Stimulated activated CD4-positive, alpha-beta T cell treated with anti-CD3 and anti-CD28 coated beads, TNF-alpha, amount 100 ng/mL, for 4 hours (primary cell): ENCODE measurements around the gene HES5.
"Not testable (repeated sequence)": the region's sequence is repeated elsewhere in the genome, so short reads cannot be mapped to it uniquely, and the experiment has no call there.

ENCODE experiments used
- DNase-seq, 3 experiments: peaks; one replicate each; pipeline ENCODE4 v3.0.0-alpha.2; 2020; ENCODE audit warnings: low read depth in 3 of 3

HES5 gene

GRCh38 chr1:2529784-2530512, at the start of gene HES5:
HES5 (minus strand) TSS chr1:2530263; CDS start chr1:2530164, 99 bp downstream.
- no peak for DNase-seq

DNA sequence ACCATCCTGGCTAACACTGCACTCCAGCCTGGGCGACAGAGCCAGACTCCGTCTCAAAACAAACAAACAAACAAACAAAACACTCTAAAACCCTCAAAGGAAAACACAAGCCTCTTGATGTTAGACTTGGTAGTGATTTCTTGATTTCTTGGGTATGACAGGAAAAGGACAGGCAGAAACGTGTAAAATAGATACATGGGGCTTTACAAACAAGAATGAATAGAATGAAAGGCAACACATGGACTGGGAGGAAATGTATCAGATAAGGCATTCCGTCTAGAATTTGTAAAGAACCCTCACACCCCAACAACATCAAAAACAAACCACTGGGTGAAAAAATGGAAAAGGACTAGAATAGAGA, 48.7 kb upstream of the HES5 start:
- DNase-seq, result no peak

- DNase-seq, result not testable (repeated sequence)
These were observed 47.6 kb upstream of the HES5 start for GRCh38 chr1:2577565-2578075.

- no peak for DNase-seq
These were observed 46.0 kb upstream of the HES5 start for GRCh38 chr1:2575801-2576663.

DNA sequence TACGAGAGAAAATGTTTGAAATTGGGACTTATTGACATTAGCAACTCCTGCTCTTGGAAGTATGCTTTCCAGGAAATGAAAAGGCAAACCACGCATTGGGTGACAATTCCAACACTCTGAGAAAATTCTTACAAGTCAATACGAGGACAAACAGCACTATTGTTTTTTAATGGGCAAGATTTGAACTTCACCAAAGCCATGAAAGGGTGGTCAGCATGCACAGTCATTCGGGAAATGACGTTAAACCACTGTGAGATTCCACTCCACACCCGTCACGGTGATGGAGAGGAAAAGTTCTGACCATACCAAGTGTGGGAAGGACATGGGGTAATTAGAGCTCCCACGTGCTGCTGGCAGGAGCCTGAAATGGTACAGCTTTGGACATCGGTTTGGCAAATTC, 44.3 kb upstream of the HES5 start:
- DNase-seq, result no peak

DNA sequence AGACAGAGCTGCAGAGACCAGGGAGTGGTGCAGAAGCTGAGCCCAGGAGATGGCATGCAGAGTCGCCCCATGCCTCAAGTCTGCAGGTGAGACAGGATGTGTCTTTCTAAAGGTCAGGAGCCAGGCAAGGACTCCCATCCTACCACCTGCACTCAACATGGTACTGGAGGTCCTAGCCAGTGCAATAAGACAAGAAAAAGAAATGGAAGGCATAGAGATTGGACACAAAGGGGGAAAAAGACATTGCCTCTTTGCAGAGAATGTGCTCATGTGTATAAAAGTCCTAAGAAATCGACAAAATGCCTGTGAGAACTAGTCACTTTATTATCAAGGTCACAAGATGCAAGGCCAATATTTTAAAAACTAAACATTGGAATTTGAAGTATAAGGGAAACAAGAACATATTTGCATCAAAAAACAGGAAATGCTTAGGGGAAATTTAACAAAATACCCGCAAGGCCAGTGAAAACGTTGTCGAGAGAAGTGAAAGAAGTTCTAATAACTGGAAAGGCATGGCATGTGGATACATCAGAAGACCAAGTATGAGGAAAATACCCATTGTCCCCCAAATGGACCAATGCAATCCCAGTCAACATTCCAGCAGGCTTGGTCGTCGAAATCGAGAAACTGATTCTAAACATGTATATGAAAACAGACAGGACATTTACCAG, 43.3 kb upstream of the HES5 start:
- DNase-seq, result no peak

- DNase-seq, result no peak
These were observed 41.3 kb upstream of the HES5 start for GRCh38 chr1:2571348-2571747.

GRCh38 chr1:2570332-2570731, 40.3 kb upstream of the HES5 start:
- DNase-seq, result no peak

- not testable (repeated sequence) for DNase-seq
These were observed 39.6 kb upstream of the HES5 start for GRCh38 chr1:2569703-2570102.

DNA sequence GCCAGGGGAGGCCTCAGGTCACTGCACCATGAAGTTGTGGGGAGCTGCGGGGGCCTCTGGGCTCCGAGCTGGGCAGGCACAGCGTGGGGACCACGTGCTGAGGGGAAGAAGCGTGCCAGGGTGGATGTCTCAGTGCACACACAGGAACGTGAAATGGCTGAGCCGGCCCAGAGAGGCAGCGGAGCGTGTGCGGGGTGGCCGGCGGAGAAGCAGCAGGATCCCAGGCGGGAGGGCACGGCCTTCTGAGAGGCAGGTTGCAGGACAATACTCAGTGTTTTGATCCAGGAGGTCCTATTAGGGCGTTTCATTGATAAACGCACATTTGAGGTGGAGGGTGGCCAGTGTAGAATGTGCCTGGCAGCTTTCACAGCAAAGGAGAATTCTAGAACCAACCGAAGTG, 39.0 kb upstream of the HES5 start:
- DNase-seq, result no peak

DNA sequence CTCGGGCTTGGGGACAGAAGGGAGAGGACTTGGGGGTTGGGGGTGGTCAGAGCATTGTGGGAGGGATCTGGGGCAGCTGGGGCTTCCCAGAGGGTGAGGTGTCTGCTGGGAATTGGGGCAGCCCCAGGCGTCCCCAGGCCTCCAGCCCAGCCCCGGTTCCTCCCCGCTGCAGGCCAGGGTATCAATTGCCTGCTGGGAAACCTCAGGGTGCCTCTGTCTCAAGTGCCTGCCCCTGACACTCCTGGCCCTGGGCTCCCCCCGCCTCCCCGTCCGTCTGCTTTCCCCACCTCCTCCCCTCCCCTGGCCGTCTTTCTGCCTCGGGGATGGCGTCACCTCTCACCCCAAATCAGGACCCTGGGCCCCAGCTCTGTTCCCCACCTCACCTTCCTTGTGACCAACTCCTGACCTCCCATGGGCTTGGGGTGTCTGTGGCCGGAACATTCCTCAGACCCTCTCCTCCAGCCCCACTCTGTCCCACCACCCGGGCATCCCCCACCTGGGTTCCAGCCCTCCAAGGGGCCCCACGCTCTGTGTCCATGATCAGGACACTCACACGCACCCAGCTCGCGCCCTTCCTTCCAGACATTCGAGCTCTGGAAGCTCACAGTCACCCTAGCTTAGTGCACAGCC, 38.2 kb upstream of the HES5 start:
- not testable (repeated sequence) for DNase-seq

DNA sequence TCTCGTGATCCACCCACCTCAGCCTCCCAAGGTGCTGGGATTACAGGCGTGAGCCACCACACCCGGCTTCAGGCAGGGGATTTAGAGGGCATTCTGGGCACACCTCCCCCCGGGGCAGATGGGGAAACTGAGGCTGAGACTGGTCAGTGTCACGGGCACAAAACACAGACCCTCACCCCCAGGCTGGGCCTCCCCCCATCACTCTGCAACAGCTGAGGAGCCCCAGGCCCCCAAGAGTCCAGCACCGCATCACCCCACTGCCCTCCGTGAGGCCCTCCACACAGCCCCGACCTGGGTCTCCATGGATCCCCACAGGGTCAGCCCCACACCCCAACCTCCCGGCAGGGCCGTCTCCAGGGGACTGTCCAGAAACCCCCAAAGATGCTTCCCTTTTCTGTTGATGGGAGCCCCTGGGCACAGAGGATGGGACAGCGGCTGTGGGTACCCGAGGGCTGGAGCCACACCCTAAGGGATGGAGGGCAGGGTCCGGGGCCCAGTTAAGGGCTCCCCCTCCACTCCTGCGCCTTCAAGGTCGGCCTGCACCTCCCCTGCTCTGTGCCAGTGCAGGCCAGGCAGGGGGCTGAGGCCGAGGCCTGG, 37.1 kb upstream of the HES5 start:
- DNase-seq, result no peak

DNA sequence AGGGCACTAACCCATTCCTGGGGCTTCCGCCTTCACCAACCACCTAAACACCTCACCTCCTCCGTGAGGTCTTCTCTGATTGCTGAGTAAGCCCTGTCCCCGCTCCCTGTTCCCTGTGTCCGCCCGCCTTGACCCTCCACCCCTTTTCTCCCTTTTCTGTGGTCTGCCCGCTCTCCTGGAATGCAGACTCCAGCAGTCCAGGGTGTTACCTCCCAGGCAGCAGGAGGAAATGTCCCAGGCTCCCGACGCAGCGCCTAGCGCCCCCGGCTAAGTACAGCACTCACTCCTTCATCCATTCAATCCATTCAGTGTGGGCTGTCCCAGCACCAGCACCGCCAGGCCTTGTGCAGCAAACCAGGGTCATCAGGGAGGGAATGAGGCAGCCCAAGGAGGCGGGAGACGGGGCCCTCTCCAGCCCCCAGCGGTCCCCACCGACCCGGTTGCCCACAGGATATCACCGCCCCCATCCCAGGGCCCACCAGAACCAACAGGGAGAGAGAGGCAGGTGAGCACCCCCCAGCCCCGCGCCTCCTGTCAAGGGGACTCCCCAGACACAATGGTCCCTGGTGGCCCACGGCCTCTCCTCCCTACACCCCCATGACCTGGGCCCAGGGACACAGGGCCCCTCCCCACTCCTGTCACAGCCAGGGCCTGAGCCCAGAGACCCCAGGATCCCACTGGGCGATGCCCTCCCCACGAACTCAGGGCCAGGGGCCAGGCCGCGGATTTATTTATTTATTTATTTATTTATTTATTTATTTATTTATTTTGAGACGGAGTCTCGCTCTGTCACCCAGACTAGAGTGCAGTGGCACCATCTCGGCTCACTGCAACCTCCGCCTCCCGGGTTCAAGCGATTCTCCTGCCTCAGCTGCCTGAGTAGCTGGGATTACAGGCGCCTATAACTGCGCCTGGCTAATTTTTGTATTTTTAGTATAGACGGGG, 36.3 kb upstream of the HES5 start:
- no peak for DNase-seq

DNA sequence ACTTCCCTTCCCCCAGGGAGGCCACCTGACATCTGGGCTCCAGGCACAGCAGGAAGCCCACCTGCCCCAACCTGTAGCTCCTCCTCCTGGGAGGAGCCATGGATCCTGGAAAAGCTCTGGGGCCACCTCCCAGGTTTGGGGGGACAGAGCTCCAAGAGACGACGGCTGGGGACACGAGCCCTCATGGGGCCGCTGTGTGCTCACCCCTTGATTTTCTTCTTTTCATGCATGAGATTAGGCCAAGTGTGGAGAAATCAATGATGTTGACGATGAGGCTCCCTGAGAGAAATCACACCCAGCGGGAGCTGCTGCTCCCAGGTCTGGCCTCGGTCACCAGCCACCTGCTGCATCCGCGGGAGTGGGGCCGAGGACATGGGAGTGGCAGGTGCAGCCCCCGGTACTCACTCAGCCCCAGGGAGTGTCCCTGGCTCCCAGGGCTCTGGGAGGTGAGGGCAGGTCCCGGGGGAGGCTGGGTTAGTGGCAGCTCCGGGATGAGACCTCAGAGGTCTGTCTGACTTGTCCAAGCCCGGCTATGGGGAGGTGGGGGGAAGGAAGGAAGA, 34.8 kb upstream of the HES5 start:
- no peak for DNase-seq

DNA sequence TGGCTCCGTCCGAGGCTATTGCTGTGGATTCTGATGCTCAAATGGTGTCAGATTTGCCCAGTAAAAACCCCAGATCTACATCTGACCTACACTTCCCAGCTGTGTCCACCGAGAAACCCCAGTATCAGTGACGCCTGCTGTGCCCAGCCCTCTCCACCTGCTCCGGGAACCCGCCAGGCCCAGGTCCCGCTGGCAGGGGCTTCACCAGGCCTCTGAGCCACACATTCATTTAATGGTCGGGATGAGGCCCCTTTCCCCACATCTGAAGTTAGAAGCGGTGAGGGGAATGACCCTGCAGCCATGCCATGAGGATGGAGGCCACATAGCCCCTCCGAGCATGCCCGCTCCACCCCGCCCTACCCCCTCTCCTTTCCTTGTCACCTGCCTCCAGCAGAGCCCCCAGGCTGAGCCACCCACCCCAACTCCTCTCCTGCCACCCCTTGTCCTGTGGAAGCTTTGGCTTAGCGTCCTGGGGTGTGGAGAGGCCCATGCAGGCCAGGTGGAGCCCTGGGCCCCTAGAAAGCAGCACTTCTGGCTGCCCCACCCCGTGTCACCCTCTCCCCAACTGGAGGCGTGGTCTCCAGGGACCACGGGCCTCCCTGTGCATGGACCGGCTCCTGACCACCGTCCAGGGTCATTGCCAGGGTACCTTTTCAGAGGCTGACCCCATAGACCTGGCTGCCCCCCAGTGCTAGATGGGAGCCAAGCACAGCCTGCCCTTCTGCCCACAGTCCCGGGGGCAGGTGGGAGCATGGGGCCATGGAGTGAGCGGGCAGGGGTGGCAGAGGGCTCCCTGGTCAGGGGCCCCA, 34.1 kb upstream of the HES5 start:
- DNase-seq, result no peak

GRCh38 chr1:2563205-2563604, 33.1 kb upstream of the HES5 start:
- DNase-seq, result no peak

- DNase-seq, result no peak
These were observed 32.1 kb upstream of the HES5 start for GRCh38 chr1:2561898-2562895.

DNA sequence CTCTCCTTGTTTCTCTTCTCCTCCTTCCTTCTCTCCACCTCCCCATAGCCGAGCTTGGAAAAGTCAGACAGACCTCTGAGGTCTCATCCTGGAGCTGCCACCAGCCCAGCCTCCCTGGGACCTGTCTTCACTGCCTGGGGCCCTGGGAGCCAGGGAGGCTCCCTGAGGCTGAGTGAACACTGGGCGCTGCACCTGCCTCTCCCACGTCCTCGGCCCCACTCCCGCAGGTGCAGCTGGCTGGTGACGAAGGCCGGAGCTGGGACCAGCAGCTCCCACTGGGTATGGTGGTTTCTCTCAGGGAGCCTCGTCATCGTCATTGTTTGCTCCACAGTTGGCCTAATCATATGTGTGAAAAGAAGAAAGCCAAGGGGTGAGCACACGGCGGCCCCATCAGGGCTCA, 31.4 kb upstream of the HES5 start:
- DNase-seq, result no peak
